Measurements from ENCODE around the gene APOO. TPM values are rescaled to one million over a fixed set of nuclear protein-coding genes. Genes with fewer than 3 reads are reported as not detected.

The APOO gene
- total RNA-seq, 1 experiment from 2014 or later: 37.4 TPM

DNA sequence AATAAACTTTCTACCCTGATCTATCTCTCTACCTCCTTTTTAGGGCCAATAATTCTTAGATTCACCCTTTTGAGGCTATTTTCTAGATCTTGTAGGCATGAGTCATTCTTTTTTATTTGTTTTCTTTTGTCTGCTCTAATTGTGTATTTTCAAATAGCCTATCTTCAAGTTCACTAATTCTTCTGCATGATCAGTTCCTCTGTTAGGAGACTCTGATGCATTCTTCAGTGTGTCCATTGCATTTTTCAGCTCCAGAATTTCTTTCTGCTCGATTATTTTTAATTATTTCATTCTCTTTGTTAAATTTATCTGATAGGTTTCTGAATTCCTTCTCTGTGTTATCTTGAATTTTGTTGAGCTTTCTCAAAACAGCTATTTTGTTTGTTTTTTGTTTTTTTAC lies 11.4 kb upstream of the APOO start:
- Histone ChIP-seq H3K9ac (ENCODE audit: low read length) (no peak overlapping the region), H2AFZ (ENCODE audit: low read length) (no peak overlapping the region), H3K4me2 (ENCODE audit: low read depth, low read length, poor library complexity, severe bottlenecking) (no peak overlapping the region), H3K27me3 (ENCODE audit: low read length) (no peaks in the 10 kb centered on the region), H3K4me1 (ENCODE audit: low read length) (no peaks in the 10 kb centered on the region), H3K9me3 (ENCODE audit: low read length) (peaks cover 4% of the 10 kb centered on the region; the same call in 1 of the 2 replicates), H3K4me3 (ENCODE audit: low read length) (no peak overlapping the region), H3K79me2 (ENCODE audit: low read length) (no peaks in the 10 kb centered on the region), H3K9me2 (replicated peaks; ENCODE audit: insufficient read depth, low read length) (no peaks in the 10 kb centered on the region), H4K20me1 (ENCODE audit: insufficient read depth, low read depth, low read length) (no peaks in the 10 kb centered on the region), H3K27ac (ENCODE audit: low read length) (no peak overlapping the region), H3K36me3 (ENCODE audit: insufficient read depth, low read length) (no peaks in the 10 kb centered on the region)
- DNase-seq: no peak

DNA sequence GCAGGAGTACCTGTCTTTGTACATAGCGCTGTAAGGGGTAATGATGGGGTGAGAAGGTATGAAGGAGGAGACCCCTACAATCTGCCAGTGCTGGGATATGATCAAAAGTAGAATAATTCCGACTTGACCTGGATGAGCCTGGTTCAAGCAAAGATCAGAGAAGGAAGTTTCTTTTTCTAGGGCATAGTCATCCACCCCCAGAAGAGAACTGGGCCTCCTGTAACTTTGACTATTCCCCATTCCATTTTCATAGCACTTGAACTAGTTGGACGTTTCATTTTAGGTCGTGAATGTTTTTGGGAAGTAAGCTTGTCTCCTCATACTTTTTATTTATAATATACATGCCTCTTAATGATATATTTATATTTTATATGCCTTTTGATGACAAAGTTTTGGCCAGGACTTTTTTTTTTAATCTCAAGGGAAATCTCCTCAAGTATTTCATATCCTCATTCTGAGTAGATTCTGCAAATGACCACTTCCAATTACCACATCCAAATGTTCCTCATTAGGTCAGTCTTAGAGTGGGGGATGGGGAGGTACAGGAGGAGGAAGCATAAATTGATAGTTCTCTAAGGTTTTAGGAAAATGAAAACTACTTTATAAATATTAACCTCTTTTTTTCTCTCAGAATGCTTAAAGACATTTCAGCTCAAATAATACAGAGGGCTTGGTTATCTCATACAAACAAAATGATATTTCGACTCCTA lies 3.5 kb upstream of the APOO start:
- peaks cover 8% of the 10 kb centered on the region for H3K79me2 ChIP-seq (ENCODE audit: low read length)
- H3K36me3 ChIP-seq (ENCODE audit: insufficient read depth, low read length): no peaks in the 10 kb centered on the region
- no peak overlapping the region for H2AFZ ChIP-seq (ENCODE audit: low read length)
- no peaks in the 10 kb centered on the region for H3K9me2 ChIP-seq (replicated peaks; ENCODE audit: insufficient read depth, low read length)
- no peak overlapping the region for H3K4me2 ChIP-seq (ENCODE audit: low read depth, low read length, poor library complexity, severe bottlenecking)
- H3K9ac ChIP-seq (ENCODE audit: low read length): no peak overlapping the region
- DNase-seq: no peak
- no peak overlapping the region for H3K27ac ChIP-seq (ENCODE audit: low read length)
- H3K4me3 ChIP-seq (ENCODE audit: low read length): no peak overlapping the region
- no peaks in the 10 kb centered on the region for H3K9me3 ChIP-seq (ENCODE audit: low read length)
- H3K4me1 ChIP-seq (ENCODE audit: low read length): peaks cover 9% of the 10 kb centered on the region
- H4K20me1 ChIP-seq (ENCODE audit: insufficient read depth, low read depth, low read length): no peaks in the 10 kb centered on the region
- H3K27me3 ChIP-seq (ENCODE audit: low read length): no peaks in the 10 kb centered on the region

DNA sequence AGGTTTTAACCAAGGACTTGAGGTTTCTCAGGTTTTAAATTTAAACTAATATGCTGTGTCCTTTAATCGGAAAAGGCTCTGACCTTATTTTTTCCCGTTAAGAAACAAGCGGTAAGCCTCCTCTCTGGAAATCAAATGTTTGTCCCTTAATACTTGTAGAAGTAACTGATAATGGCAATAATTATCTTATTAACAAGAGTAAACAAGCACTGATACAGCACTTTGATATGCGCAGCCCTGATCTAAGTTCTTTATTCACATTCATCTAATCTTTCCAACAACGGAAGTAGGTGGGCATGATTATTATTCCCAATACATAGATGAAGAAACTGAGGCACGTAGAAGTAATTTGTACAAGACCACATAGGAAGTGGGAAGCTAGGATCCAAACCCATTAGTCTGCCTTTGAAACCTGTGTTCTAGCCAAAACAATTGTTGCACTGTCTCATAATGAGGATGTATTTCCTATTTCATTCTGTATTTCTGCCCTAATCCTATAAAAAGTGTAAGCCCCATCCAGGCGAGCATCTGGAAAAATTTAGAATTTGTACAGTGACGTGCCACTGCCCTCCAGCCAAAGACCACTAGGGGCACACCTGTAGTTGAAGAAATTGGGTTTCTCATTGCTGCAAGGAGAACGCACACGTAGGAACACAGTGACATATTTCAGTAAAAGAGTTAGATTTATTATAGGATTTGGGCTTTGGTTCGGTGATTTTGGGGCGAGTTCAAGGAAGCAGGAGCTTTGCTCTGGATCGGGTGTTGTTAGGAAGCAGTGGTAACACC lies 674 bp upstream of the APOO start:
- peak overlapping the region; percentile 65 for H2AFZ ChIP-seq (ENCODE audit: low read length)
- peak overlapping the region; percentile 51 for H3K9ac ChIP-seq (ENCODE audit: low read length)
- peak overlapping the region; percentile 67 for H3K27ac ChIP-seq (ENCODE audit: low read length)
- H3K36me3 ChIP-seq (ENCODE audit: insufficient read depth, low read length): no peaks in the 10 kb centered on the region
- peaks cover 17% of the 10 kb centered on the region for H3K79me2 ChIP-seq (ENCODE audit: low read length)
- DNase-seq: peak; percentile 70
- peaks cover 22% of the 10 kb centered on the region for H3K4me1 ChIP-seq (ENCODE audit: low read length)
- H3K4me3 ChIP-seq (ENCODE audit: low read length): peak overlapping the region; percentile 50
- H3K9me3 ChIP-seq (ENCODE audit: low read length): no peaks in the 10 kb centered on the region
- no peaks in the 10 kb centered on the region for H3K27me3 ChIP-seq (ENCODE audit: low read length)
- H3K4me2 ChIP-seq (ENCODE audit: low read depth, low read length, poor library complexity, severe bottlenecking): peak overlapping the region; percentile 73
- no peaks in the 10 kb centered on the region for H4K20me1 ChIP-seq (ENCODE audit: insufficient read depth, low read depth, low read length)
- H3K9me2 ChIP-seq (replicated peaks; ENCODE audit: insufficient read depth, low read length): no peaks in the 10 kb centered on the region

DNA sequence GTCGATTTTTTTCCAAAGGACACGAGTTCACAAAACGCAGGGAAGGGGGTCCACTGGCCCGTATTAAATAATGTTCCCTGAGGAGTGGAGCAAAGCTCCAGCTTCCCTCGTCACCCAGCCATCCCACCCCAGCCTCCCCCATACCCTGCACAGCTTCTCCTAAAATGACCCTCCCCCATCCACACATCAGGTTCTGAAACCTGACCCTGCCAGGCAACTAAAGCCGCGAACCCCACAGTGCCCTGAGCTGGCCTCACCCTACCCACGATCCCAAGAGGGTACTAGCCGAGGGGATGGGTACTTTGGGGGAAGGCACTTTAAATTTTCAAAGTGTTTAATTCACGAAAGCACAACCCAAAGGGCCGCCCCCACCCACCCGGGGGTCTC lies 634 bp downstream of the APOO start:
- Histone ChIP-seq H3K27ac (ENCODE audit: low read length) (peak overlapping the region; percentile 93), H3K79me2 (ENCODE audit: low read length) (peaks cover 17% of the 10 kb centered on the region), H4K20me1 (ENCODE audit: insufficient read depth, low read depth, low read length) (no peaks in the 10 kb centered on the region), H3K9me3 (ENCODE audit: low read length) (no peaks in the 10 kb centered on the region), H3K27me3 (ENCODE audit: low read length) (no peaks in the 10 kb centered on the region), H3K4me2 (ENCODE audit: low read depth, low read length, poor library complexity, severe bottlenecking) (peak overlapping the region; percentile 67), H3K9me2 (replicated peaks; ENCODE audit: insufficient read depth, low read length) (no peaks in the 10 kb centered on the region), H3K4me1 (ENCODE audit: low read length) (peaks cover 28% of the 10 kb centered on the region), H3K4me3 (ENCODE audit: low read length) (peak overlapping the region; percentile 75), H2AFZ (ENCODE audit: low read length) (no peak overlapping the region), H3K36me3 (ENCODE audit: insufficient read depth, low read length) (no peaks in the 10 kb centered on the region), H3K9ac (ENCODE audit: low read length) (peak overlapping the region; percentile 86)
- peak; percentile 81 for DNase-seq

DNA sequence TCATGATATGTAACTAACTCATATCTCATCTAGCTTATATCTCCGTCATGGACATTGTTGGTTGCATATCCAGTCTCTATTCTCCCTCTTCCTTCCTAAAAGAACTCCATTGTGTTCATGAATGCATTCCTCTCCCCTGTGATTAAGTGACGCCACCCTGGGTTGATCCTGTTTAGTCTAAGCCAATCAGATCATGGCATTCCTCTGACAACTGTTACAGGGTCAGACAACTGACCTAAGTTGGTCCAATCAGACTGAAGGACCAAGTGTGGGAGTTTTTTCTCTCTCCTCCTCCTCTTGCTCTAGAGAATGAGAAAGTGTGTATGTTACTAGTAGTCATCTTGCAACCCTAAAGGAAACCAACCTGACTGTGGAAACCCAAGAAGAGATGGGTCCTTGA lies 3.6 kb downstream of the APOO start:
- Histone ChIP-seq H3K9me2 (replicated peaks; ENCODE audit: insufficient read depth, low read length) (no peaks in the 10 kb centered on the region), H3K36me3 (ENCODE audit: insufficient read depth, low read length) (no peaks in the 10 kb centered on the region), H3K4me2 (ENCODE audit: low read depth, low read length, poor library complexity, severe bottlenecking) (peak overlapping the region; percentile 10), H3K27ac (ENCODE audit: low read length) (no peak overlapping the region; the same call in 1 of the 2 replicates), H4K20me1 (ENCODE audit: insufficient read depth, low read depth, low read length) (no peaks in the 10 kb centered on the region), H3K27me3 (ENCODE audit: low read length) (no peaks in the 10 kb centered on the region), H3K4me3 (ENCODE audit: low read length) (no peak overlapping the region), H2AFZ (ENCODE audit: low read length) (no peak overlapping the region), H3K79me2 (ENCODE audit: low read length) (peaks cover 38% of the 10 kb centered on the region), H3K9ac (ENCODE audit: low read length) (no peak overlapping the region), H3K4me1 (ENCODE audit: low read length) (peaks cover 48% of the 10 kb centered on the region), H3K9me3 (ENCODE audit: low read length) (no peaks in the 10 kb centered on the region)
- DNase-seq: peak; percentile 62

DNA sequence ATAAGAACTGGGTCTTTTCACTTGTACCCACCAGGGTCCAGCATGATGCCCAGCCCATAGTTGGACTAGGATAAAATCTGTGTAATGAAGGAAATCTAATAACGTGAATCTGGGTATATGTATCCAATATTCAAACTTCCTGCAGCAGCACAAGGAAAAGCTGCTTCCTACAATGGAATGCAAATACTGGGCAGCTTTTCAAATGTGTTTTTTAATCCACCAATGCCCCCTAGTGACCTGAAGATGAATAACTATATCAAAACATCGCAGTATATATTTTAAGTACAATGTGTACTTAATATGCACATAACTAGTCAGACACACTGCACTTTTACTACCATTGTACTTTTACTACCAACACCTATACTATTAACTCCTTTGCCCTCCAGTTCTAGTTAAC lies 5.3 kb downstream of the APOO start:
- peak; percentile 83 for DNase-seq
- no peaks in the 10 kb centered on the region for H3K9me3 ChIP-seq (ENCODE audit: low read length)
- H3K4me3 ChIP-seq (ENCODE audit: low read length): no peak overlapping the region; the same call in 1 of the 2 replicates
- peak overlapping the region; percentile 54 for H3K4me2 ChIP-seq (ENCODE audit: low read depth, low read length, poor library complexity, severe bottlenecking)
- no peaks in the 10 kb centered on the region for H3K36me3 ChIP-seq (ENCODE audit: insufficient read depth, low read length)
- H4K20me1 ChIP-seq (ENCODE audit: insufficient read depth, low read depth, low read length): no peaks in the 10 kb centered on the region
- no peaks in the 10 kb centered on the region for H3K27me3 ChIP-seq (ENCODE audit: low read length)
- peak overlapping the region; percentile 37 for H3K9ac ChIP-seq (ENCODE audit: low read length)
- peaks cover 51% of the 10 kb centered on the region for H3K79me2 ChIP-seq (ENCODE audit: low read length)
- H3K27ac ChIP-seq (ENCODE audit: low read length): 0 out of 2 replicates have a peak overlapping the region, but pooled peaks have one; percentile 22
- H3K9me2 ChIP-seq (replicated peaks; ENCODE audit: insufficient read depth, low read length): no peaks in the 10 kb centered on the region
- H3K4me1 ChIP-seq (ENCODE audit: low read length): peaks cover 45% of the 10 kb centered on the region
- H2AFZ ChIP-seq (ENCODE audit: low read length): no peak overlapping the region

GRCh38 chrX:23901805-23902204 lies 5.9 kb downstream of the APOO start:
- Histone ChIP-seq H3K79me2 (ENCODE audit: low read length) (peaks cover 54% of the 10 kb centered on the region), H3K4me1 (ENCODE audit: low read length) (peaks cover 45% of the 10 kb centered on the region), H2AFZ (ENCODE audit: low read length) (no peak overlapping the region), H3K36me3 (ENCODE audit: insufficient read depth, low read length) (no peaks in the 10 kb centered on the region), H3K27me3 (ENCODE audit: low read length) (no peaks in the 10 kb centered on the region), H3K9ac (ENCODE audit: low read length) (peak overlapping the region; percentile 37), H3K4me3 (ENCODE audit: low read length) (no peak overlapping the region; the same call in 1 of the 2 replicates), H3K9me3 (ENCODE audit: low read length) (no peaks in the 10 kb centered on the region), H3K27ac (ENCODE audit: low read length) (peak overlapping the region; percentile 41; the same call in 1 of the 2 replicates), H4K20me1 (ENCODE audit: insufficient read depth, low read depth, low read length) (no peaks in the 10 kb centered on the region), H3K9me2 (replicated peaks; ENCODE audit: insufficient read depth, low read length) (no peaks in the 10 kb centered on the region), H3K4me2 (ENCODE audit: low read depth, low read length, poor library complexity, severe bottlenecking) (peak overlapping the region; percentile 54)
- peak; percentile 90 for DNase-seq

DNA sequence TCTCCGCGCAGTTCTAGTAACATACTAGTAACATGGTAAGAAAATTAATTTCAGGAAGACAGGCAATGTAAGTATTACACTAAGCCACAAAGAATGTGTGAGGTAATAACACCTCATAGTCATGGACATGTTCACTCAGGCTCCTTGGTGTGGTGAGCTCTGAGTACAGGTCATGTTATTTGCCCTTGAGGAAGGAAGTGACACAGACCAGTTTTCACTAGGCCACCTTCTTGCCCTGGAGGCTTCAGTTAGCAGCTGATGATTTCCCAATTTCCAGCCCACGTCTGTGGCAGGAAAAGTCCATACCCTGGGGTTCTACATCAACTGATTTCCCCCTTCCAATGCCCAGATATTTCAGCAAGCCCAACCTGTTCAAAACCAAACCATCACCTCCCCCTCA lies 6.7 kb downstream of the APOO start:
- Histone ChIP-seq H3K27ac (ENCODE audit: low read length) (peak overlapping the region; percentile 41; the same call in 1 of the 2 replicates), H3K27me3 (ENCODE audit: low read length) (no peaks in the 10 kb centered on the region)
- no peak for DNase-seq

More for the DNA sequence above, 6.7 kb downstream of the APOO start:
- H2AFZ ChIP-seq (ENCODE audit: low read length): no peak overlapping the region
- H3K9me3 ChIP-seq (ENCODE audit: low read length): no peaks in the 10 kb centered on the region
- H3K36me3 ChIP-seq (ENCODE audit: insufficient read depth, low read length): no peaks in the 10 kb centered on the region
- H4K20me1 ChIP-seq (ENCODE audit: insufficient read depth, low read depth, low read length): no peaks in the 10 kb centered on the region
- H3K79me2 ChIP-seq (ENCODE audit: low read length): peaks cover 53% of the 10 kb centered on the region
- H3K4me2 ChIP-seq (ENCODE audit: low read depth, low read length, poor library complexity, severe bottlenecking): no peak overlapping the region
- H3K9me2 ChIP-seq (replicated peaks; ENCODE audit: insufficient read depth, low read length): no peaks in the 10 kb centered on the region
- peaks cover 39% of the 10 kb centered on the region for H3K4me1 ChIP-seq (ENCODE audit: low read length)
- H3K9ac ChIP-seq (ENCODE audit: low read length): peak overlapping the region; percentile 33; the same call in 1 of the 2 replicates
- no peak overlapping the region for H3K4me3 ChIP-seq (ENCODE audit: low read length)
